HEK293T (cell line): ENCODE measurements around the gene MATN4.

Experiments
- ARNT ChIP-seq: fragments of 450-650 bp; IDR thresholded peaks from 2 replicates; pipeline ENCODE4 v1.6.1; 2017; ENCODE audit warnings: mild to moderate bottlenecking
- ELF4 ChIP-seq: fragments of 450-650 bp; IDR thresholded peaks from 2 replicates; pipeline ENCODE4 v1.6.1; 2017; ENCODE audit warnings: antibody characterized with exemption
- FOXA1 ChIP-seq: fragments of 450-650 bp; IDR thresholded peaks from 2 replicates; pipeline ENCODE4 v1.6.1; 2016; ENCODE audit warnings: mild to moderate bottlenecking
- FOXK2 ChIP-seq: fragments of 450-650 bp; IDR thresholded peaks from 2 replicates; pipeline ENCODE4 v1.6.1; 2016; ENCODE audit warnings: mild to moderate bottlenecking
- FOXM1 ChIP-seq: fragments of 450-650 bp; IDR thresholded peaks from 2 replicates; pipeline ENCODE4 v1.6.1; 2017; ENCODE audit warnings: mild to moderate bottlenecking, borderline replicate concordance
- HDGF ChIP-seq: fragments of 450-650 bp; IDR thresholded peaks from 2 replicates; pipeline ENCODE4 v1.6.1; 2017; ENCODE audit warnings: antibody characterized with exemption, borderline replicate concordance
- L3MBTL2 ChIP-seq: fragments of 450-650 bp; conservative IDR thresholded peaks from 2 replicates; pipeline ENCODE4 v1.6.1; 2016; ENCODE audit warnings: mild to moderate bottlenecking
- LEF1 ChIP-seq: fragments of 450-650 bp; IDR thresholded peaks from 2 replicates; pipeline ENCODE4 v1.6.1; 2017; ENCODE audit warnings: mild to moderate bottlenecking, borderline replicate concordance
- NFRKB ChIP-seq: fragments of 450-650 bp; IDR thresholded peaks from 2 replicates; pipeline ENCODE4 v1.6.1; 2016; ENCODE audit warnings: mild to moderate bottlenecking, moderate library complexity
- SP1 ChIP-seq: fragments of 450-650 bp; IDR thresholded peaks from 2 replicates; pipeline ENCODE4 v1.6.1; 2017
- SUZ12 ChIP-seq: fragments of 450-650 bp; IDR thresholded peaks from 2 replicates; pipeline ENCODE4 v1.6.1; 2016; ENCODE audit warnings: mild to moderate bottlenecking
- ZNF384 ChIP-seq: fragments of 450-650 bp; IDR thresholded peaks from 2 replicates; pipeline ENCODE4 v1.6.1; 2016

GRCh38 chr20:45305262-45305661 is 2.8 kb downstream of the MATN4 start:
- TF ChIP-seq L3MBTL2: no peak
- TF ChIP-seq SUZ12: no peak
- TF ChIP-seq NFRKB: no peak
- no peak for TF ChIP-seq LEF1
- TF ChIP-seq HDGF: no peak
- no peak for TF ChIP-seq FOXK2
- TF ChIP-seq ARNT: no peak
- no peak for TF ChIP-seq ZNF384
- no peak for TF ChIP-seq FOXA1
- TF ChIP-seq FOXM1: no peak
- TF ChIP-seq ELF4: no peak
- no peak for TF ChIP-seq SP1
